HG03060 (cell line): ENCODE data around the gene TTC31.
A peak's percentile ranks its signal among the peaks of the same experiment; 100 is the strongest.
"Not testable (repeated sequence)": the region's sequence is repeated elsewhere in the genome, so short reads cannot be mapped to it uniquely, and the experiment has no call there.

Source experiments
- ATAC-seq: cut with Tn5 transposase; IDR thresholded peaks from one replicate; pipeline ENCODE4 v1.9.1; 2021; ENCODE audit warnings: low read depth, moderate number of reproducible peaks; ENCODE audit not compliant: unreplicated experiment

TTC31 gene

GRCh38 chr2:74482801-74483674 is at the start of gene TTC31, which contains the start of gene CCDC142:
Gene TTC31, plus strand, starts transcription at chr2:74483081. Its CDS starts 15 bp downstream, at chr2:74483096.
Gene CCDC142, minus strand, starts transcription at chr2:74482998. Its CDS starts 161 bp downstream, at chr2:74482837.
- peak; percentile 72 for ATAC-seq

- ATAC-seq, result no peak
Observed at GRCh38 chr2:74436111-74436805, 46.6 kb upstream of the TTC31 start.

- ATAC-seq, result no peak
Observed at GRCh38 chr2:74436848-74437695, 45.8 kb upstream of the TTC31 start.

GRCh38 chr2:74438248-74438647 is 44.6 kb upstream of the TTC31 start:
- ATAC-seq, result no peak

GRCh38 chr2:74439373-74439772 is 43.5 kb upstream of the TTC31 start:
- no peak for ATAC-seq

GRCh38 chr2:74439803-74440377 is 43.0 kb upstream of the TTC31 start:
- no peak for ATAC-seq

GRCh38 chr2:74440378-74441169 is 42.3 kb upstream of the TTC31 start:
- peak; percentile 57 for ATAC-seq

GRCh38 chr2:74441170-74441689 is 41.7 kb upstream of the TTC31 start:
- no peak for ATAC-seq

- no peak for ATAC-seq
Observed at GRCh38 chr2:74441690-74442482, 41.0 kb upstream of the TTC31 start, which contains the start of gene RTKN. Gene RTKN, minus strand, starts transcription at chr2:74441937. Its CDS starts 121 bp downstream, at chr2:74441816.

GRCh38 chr2:74442483-74443297 is 40.2 kb upstream of the TTC31 start:
- ATAC-seq, result not testable (repeated sequence)

- ATAC-seq, result no peak
Observed at GRCh38 chr2:74444498-74445318, 38.2 kb upstream of the TTC31 start.

- ATAC-seq, result no peak
Observed at GRCh38 chr2:74447230-74447999, 35.5 kb upstream of the TTC31 start.

GRCh38 chr2:74448771-74449170 is 34.1 kb upstream of the TTC31 start:
- no peak for ATAC-seq

- no peak for ATAC-seq
Observed at GRCh38 chr2:74450570-74451190, 32.2 kb upstream of the TTC31 start.

GRCh38 chr2:74454654-74455511 is 28.0 kb upstream of the TTC31 start, which contains the start of gene INO80B:
Gene INO80B, plus strand, starts transcription at chr2:74455087. Its CDS starts 30 bp downstream, at chr2:74455117.
- ATAC-seq, result peak; percentile 44
